CD4-positive, alpha-beta T cell treated with Interleukin-6 at 100 ng/mL for 8 hours (primary cell): ENCODE data around the gene EPHA8.

Source experiments
- DNase-seq: peaks from one replicate; pipeline ENCODE4 v3.0.0-alpha.2; 2020; ENCODE audit warnings: mixed read lengths, low spot score

The EPHA8 gene

GRCh38 chr1:22562584-22563583 lies at the start of gene EPHA8:
EPHA8 (plus strand) TSS chr1:22563489; CDS start chr1:22563636, 147 bp downstream.
- no peak for DNase-seq

- DNase-seq: no peak
Measured at GRCh38 chr1:22516906-22517571, 46.2 kb upstream of the EPHA8 start.

- DNase-seq: no peak
Measured at GRCh38 chr1:22517956-22518355, 45.3 kb upstream of the EPHA8 start.

- DNase-seq: no peak
Measured at GRCh38 chr1:22518379-22518778, 44.9 kb upstream of the EPHA8 start.

GRCh38 chr1:22520871-22521270 lies 42.4 kb upstream of the EPHA8 start:
- DNase-seq: no peak

- no peak for DNase-seq
Measured at GRCh38 chr1:22521692-22522091, 41.6 kb upstream of the EPHA8 start.

- no peak for DNase-seq
Measured at GRCh38 chr1:22522221-22522743, 41.0 kb upstream of the EPHA8 start.

- no peak for DNase-seq
Measured at GRCh38 chr1:22524481-22524880, 38.8 kb upstream of the EPHA8 start.

- DNase-seq: no peak
Measured at GRCh38 chr1:22525211-22525610, 38.1 kb upstream of the EPHA8 start.

GRCh38 chr1:22525646-22526045 lies 37.6 kb upstream of the EPHA8 start:
- DNase-seq: no peak

GRCh38 chr1:22526098-22526497 lies 37.2 kb upstream of the EPHA8 start:
- no peak for DNase-seq

GRCh38 chr1:22526677-22527076 lies 36.6 kb upstream of the EPHA8 start:
- DNase-seq: no peak

GRCh38 chr1:22527122-22527521 lies 36.2 kb upstream of the EPHA8 start:
- DNase-seq: no peak

- no peak for DNase-seq
Measured at GRCh38 chr1:22527555-22528296, 35.6 kb upstream of the EPHA8 start.

- no peak for DNase-seq
Measured at GRCh38 chr1:22528451-22528850, 34.8 kb upstream of the EPHA8 start.

GRCh38 chr1:22529901-22530621 lies 33.2 kb upstream of the EPHA8 start:
- no peak for DNase-seq

GRCh38 chr1:22530715-22531114 lies 32.6 kb upstream of the EPHA8 start:
- no peak for DNase-seq

- no peak for DNase-seq
Measured at GRCh38 chr1:22531251-22531650, 32.0 kb upstream of the EPHA8 start.

GRCh38 chr1:22533244-22533895 lies 29.9 kb upstream of the EPHA8 start:
- DNase-seq: no peak

- DNase-seq: no peak
Measured at GRCh38 chr1:22534951-22535350, 28.3 kb upstream of the EPHA8 start.

- no peak for DNase-seq
Measured at GRCh38 chr1:22535399-22535798, 27.9 kb upstream of the EPHA8 start.
